Liver (tissue), 9 donors: ENCODE results near the gene PPP1R3D. TPM values are rescaled to one million over a fixed set of nuclear protein-coding genes. Genes with fewer than 3 reads are reported as not detected.

Source experiments
- DNase-seq: peaks from one replicate; pipeline ENCODE4 v3.0.0-alpha.2; 2017; ENCODE audit warnings: low spot score
- H3K27ac ChIP-seq, 2 donors: one replicate each; pipeline ENCODE4 v1.7.0; 2013; ENCODE audit warnings: inconsistent platforms in 2 of 2, low read length in 2 of 2, control low read depth in 1 of 2, low read depth in 1 of 2, mild to moderate bottlenecking in 1 of 2
- H3K27me3 ChIP-seq, 4 donors: one replicate each; pipeline versions ENCODE4 v1.6.1 to v1.7.0; 2013; ENCODE audit warnings: low read length in 3 of 4, inconsistent platforms in 1 of 4, mild to moderate bottlenecking in 1 of 4, moderate library complexity in 1 of 4; ENCODE audit not compliant: control insufficient read depth in 4 of 4, insufficient read depth in 4 of 4
- H3K36me3 ChIP-seq, 4 donors: one replicate each; pipeline versions ENCODE4 v1.6.1 to v1.7.0; 2013; ENCODE audit warnings: low read length in 3 of 4, mild to moderate bottlenecking in 3 of 4, low read depth in 1 of 4, moderate library complexity in 1 of 4; ENCODE audit not compliant: control insufficient read depth in 4 of 4, insufficient read depth in 3 of 4
- H3K4me1 ChIP-seq, 4 donors: one replicate each; pipeline versions ENCODE4 v1.6.1 to v1.7.0; 2013; ENCODE audit warnings: low read length in 3 of 4, mild to moderate bottlenecking in 3 of 4, moderate library complexity in 1 of 4; ENCODE audit not compliant: control insufficient read depth in 4 of 4, insufficient read depth in 4 of 4
- H3K4me3 ChIP-seq, 3 donors: one replicate each; pipeline versions ENCODE4 v1.6.1 to v1.7.0; 2013; ENCODE audit warnings: low read length in 3 of 3, control low read depth in 1 of 3, low read depth in 1 of 3, mild to moderate bottlenecking in 1 of 3
- H3K9ac ChIP-seq, 2 donors: one replicate each; pipeline ENCODE4 v1.7.0; 2013; ENCODE audit warnings: low read length in 2 of 2, mild to moderate bottlenecking in 2 of 2, moderate library complexity in 2 of 2, control low read depth in 1 of 2, low read depth in 1 of 2
- H3K9me3 ChIP-seq, 4 donors: one replicate each; pipeline versions ENCODE4 v1.6.1 to v1.7.0; 2013; ENCODE audit warnings: low read length in 3 of 4; ENCODE audit not compliant: control insufficient read depth in 4 of 4
- ATF3 ChIP-seq: IDR thresholded peaks from 2 replicates; pipeline ENCODE4 v1.6.1; 2016; ENCODE audit warnings: antibody characterized with exemption
- CTCF ChIP-seq: fragments of 150-350 bp; IDR thresholded peaks from 2 replicates; pipeline ENCODE4 v1.5.1; 2017; ENCODE audit warnings: improper control_type of control experiment, low read depth, low read length; ENCODE audit not compliant: missing input control
- EGR1 ChIP-seq, 2 donors: IDR thresholded peaks; 2 replicates each; pipeline ENCODE4 v1.6.1; 2016 to 2018; ENCODE audit warnings: antibody characterized with exemption in 2 of 2, low read depth in 2 of 2
- FOXA1 ChIP-seq: IDR thresholded peaks from 2 replicates; pipeline ENCODE4 v1.6.1; 2016; ENCODE audit warnings: antibody characterized with exemption
- FOXA2 ChIP-seq: IDR thresholded peaks from 2 replicates; pipeline ENCODE4 v1.6.1; 2016; ENCODE audit warnings: antibody characterized with exemption
- GABPA ChIP-seq, 2 donors: IDR thresholded peaks in 1 of 2; conservative IDR thresholded peaks in 1 of 2; 2 replicates each; pipeline ENCODE4 v1.6.1; 2016; ENCODE audit warnings: antibody characterized with exemption in 2 of 2, mild to moderate bottlenecking in 1 of 2, moderate library complexity in 1 of 2
- HNF4A ChIP-seq, 2 donors: conservative IDR thresholded peaks; 2 replicates each; pipeline ENCODE4 v1.6.1; 2016; ENCODE audit warnings: antibody characterized with exemption in 2 of 2, mild to moderate bottlenecking in 2 of 2
- HNF4G ChIP-seq: IDR thresholded peaks from 2 replicates; pipeline ENCODE4 v1.6.1; 2016; ENCODE audit warnings: antibody characterized with exemption
- JUND ChIP-seq, 2 donors: IDR thresholded peaks; 2 replicates each; pipeline ENCODE4 v1.6.1; 2016; ENCODE audit warnings: antibody characterized with exemption in 2 of 2
- MAX ChIP-seq: IDR thresholded peaks from 2 replicates; pipeline ENCODE4 v1.6.1; 2016; ENCODE audit warnings: antibody characterized with exemption
- NR2F2 ChIP-seq: IDR thresholded peaks from 2 replicates; pipeline ENCODE4 v1.6.1; 2016; ENCODE audit warnings: antibody characterized with exemption
- RAD21 ChIP-seq, 2 donors: IDR thresholded peaks; 2 replicates each; pipeline ENCODE4 v1.6.1; 2016; ENCODE audit warnings: antibody characterized with exemption in 2 of 2, mild to moderate bottlenecking in 2 of 2
- REST ChIP-seq: IDR thresholded peaks from 2 replicates; pipeline ENCODE4 v1.6.1; 2016; ENCODE audit warnings: antibody characterized with exemption, mild to moderate bottlenecking
- RXRA ChIP-seq, 2 donors: IDR thresholded peaks; 2 replicates each; pipeline ENCODE4 v1.6.1; 2017 to 2018; ENCODE audit warnings: antibody characterized with exemption in 2 of 2, mild to moderate bottlenecking in 1 of 2
- SP1 ChIP-seq: IDR thresholded peaks from 2 replicates; pipeline ENCODE4 v1.6.1; 2018; ENCODE audit warnings: antibody characterized with exemption, mild to moderate bottlenecking
- TAF1 ChIP-seq: conservative IDR thresholded peaks from 2 replicates; pipeline ENCODE4 v1.6.1; 2016; ENCODE audit warnings: antibody characterized with exemption, mild to moderate bottlenecking
- YY1 ChIP-seq: IDR thresholded peaks from 2 replicates; pipeline ENCODE4 v1.6.1; 2016; ENCODE audit warnings: antibody characterized with exemption, mild to moderate bottlenecking
- ZBTB33 ChIP-seq: IDR thresholded peaks from 2 replicates; pipeline ENCODE4 v1.6.1; 2016; ENCODE audit warnings: antibody characterized with exemption
- WGBS: extraction: QIAGEN DNeasy Blood & Tissue Kit; methylation state at CpG from one replicate; pipeline ENCODE4 v1.1.7; 2013; 5-methylcytosine and 5-hydroxymethylcytosine counted together
- polyA plus RNA-seq, 2 donors: library from polyadenylated mRNA; stranded (reverse) in 1 of 2; unstranded in 1 of 2; fragments of 200-250 nt in 1 of 2; fragments of >200 nt in 1 of 2; fragmentation: Nextera tagmentation in 1 of 2; extraction: Ambion mirVana in 1 of 2; gene quantifications; one replicate each; pipeline versions ENCODE4 v1.2.1 to v1.2.3, GENCODE V29; 2013 to 2015
- total RNA-seq, 2 donors: library from RNA; depleted of rRNA; stranded (reverse); fragments of >200 nt; gene quantifications; one replicate each; pipeline ENCODE4 v1.2.3, GENCODE V29; 2014
- donor health status: healthy.
- donor health status: healthy.
- donor health status: healthy.
- donor health status: healthy.
- donor health status: healthy.

PPP1R3D gene
- total and polyA plus RNA-seq, 4 donors: 0.28 to 2.2 (median 1.0) TPM

- no peaks in the 10 kb centered on the region for H3K36me3 ChIP-seq
- TF ChIP-seq REST (no peak), HNF4G (no peak), ATF3 (no peak), TAF1 (no peak), JUND (IDR thresholded peaks at IDR 0.05) (no peak), SP1 (no peak), FOXA2 (no peak), MAX (no peak), GABPA (IDR thresholded peaks at IDR 0.05 in 1 of 2, conservative IDR thresholded peaks at IDR 0.05 in 1 of 2) (no peak), YY1 (no peak), HNF4A (conservative IDR thresholded peaks at IDR 0.05) (no peak), RXRA (IDR thresholded peaks at IDR 0.05) (no peak), CTCF (no peak), EGR1 (IDR thresholded peaks at IDR 0.05; ENCODE audit: low read depth in 2 of 2) (no peak), NR2F2 (no peak), FOXA1 (no peak)
- no peak overlapping the region for H3K27ac ChIP-seq
- WGBS: 88% methylated on average over 5 of the region's 5 CpGs
- no peaks in the 10 kb centered on the region for H3K4me1 ChIP-seq
- no peak overlapping the region for H3K9ac ChIP-seq
- no peak overlapping the region for H3K4me3 ChIP-seq
- peaks cover 0 to 2% (median under 1%) of the 10 kb centered on the region in 4 donors for H3K27me3 ChIP-seq
- H3K9me3 ChIP-seq: no peaks in the 10 kb centered on the region
- no peak for DNase-seq
Measured at GRCh38 chr20:59908855-59909254, 31.2 kb downstream of the PPP1R3D start.

- Histone ChIP-seq H3K9ac (no peak overlapping the region), H3K4me1 (no peaks in the 10 kb centered on the region), H3K27ac (no peak overlapping the region), H3K9me3 (no peaks in the 10 kb centered on the region), H3K36me3 (no peaks in the 10 kb centered on the region), H3K27me3 (peaks cover 0 to 2% (median 0%) of the 10 kb centered on the region in 4 donors), H3K4me3 (no peak overlapping the region)
- 91% methylated on average over 1 of the region's 1 CpG for WGBS
- DNase-seq: no peak
- TF ChIP-seq YY1 (no peak), MAX (no peak), REST (no peak), ZBTB33 (no peak), ATF3 (no peak), SP1 (no peak), CTCF (no peak), RAD21 (IDR thresholded peaks at IDR 0.05) (no peak), NR2F2 (no peak), JUND (IDR thresholded peaks at IDR 0.05) (no peak)
Measured at GRCh38 chr20:59903621-59904020, 36.5 kb downstream of the PPP1R3D start.
